HepG2 (cell line): ENCODE data around the gene EEIG1. TPM values are rescaled to one million over a fixed set of nuclear protein-coding genes. Genes with fewer than 3 reads are reported as not detected.

Experiments
- GRHL1 ChIP-seq: sonication (generic); formaldehyde crosslinking; conservative IDR thresholded peaks from 2 replicates; pipeline ENCODE4 v1.8.0; 2022; ENCODE audit warnings: missing genetic modification reagents
- MED1 ChIP-seq: sonication (generic); formaldehyde crosslinking; IDR thresholded peaks from 2 replicates; pipeline ENCODE4 v1.4.0; 2020; ENCODE audit warnings: missing genetic modification reagents
- PPARG ChIP-seq: conservative IDR thresholded peaks from 2 replicates; pipeline ENCODE4 v1.6.1; 2016; ENCODE audit warnings: missing biosample characterization, missing genetic modification reagents
- ZBTB49 ChIP-seq: sonication (generic); formaldehyde crosslinking; IDR thresholded peaks from 2 replicates; pipeline ENCODE4 v1.4.0; 2020; ENCODE audit warnings: missing genetic modification reagents, borderline replicate concordance
- ZNF207 ChIP-seq: fragments of 450-650 bp; IDR thresholded peaks from 2 replicates; pipeline ENCODE4 v1.6.1; 2016; ENCODE audit warnings: antibody characterized with exemption, borderline replicate concordance
- ZNF354B ChIP-seq: sonication (generic); formaldehyde crosslinking; IDR thresholded peaks from 2 replicates; pipeline ENCODE4 v1.8.0; 2022; ENCODE audit warnings: mild to moderate bottlenecking, missing genetic modification reagents
- polyA plus RNA-seq, 8 experiments: library from polyadenylated mRNA; depleted of rRNA in 3 of 8; stranded (reverse) in 7 of 8; unstranded in 1 of 8; fragments of >200 nt; fragmentation: Illumina TruSeq in 4 of 8; extraction: Trizol in 4 of 8; gene quantifications; 2 replicates each; pipeline versions ENCODE4 v1.2.1 to v1.2.3, GENCODE V29; 2011 to 2016; ENCODE audit warnings: low read depth in 4 of 8, missing spikeins in 1 of 8, mixed read lengths in 1 of 8; ENCODE audit not compliant: insufficient read depth in 1 of 8
- total RNA-seq, 5 experiments: library from RNA; depleted of rRNA; stranded (reverse); fragments of >200 nt; fragmentation: Illumina TruSeq; extraction: Trizol; gene quantifications; 2 replicates each; pipeline ENCODE4 v1.2.3, GENCODE V29; 2016; ENCODE audit warnings: low read depth in 1 of 5
- TF ChIP-seq, protein P1 (sequence below): sonication (generic); formaldehyde crosslinking; IDR thresholded peaks from 2 replicates; pipeline ENCODE4 v1.4.0; 2020; ENCODE audit warnings: mild to moderate bottlenecking, low read depth, missing genetic modification reagents

The EEIG1 gene
- total and polyA plus RNA-seq, 2 of the 13 experiments (the other 11 are each of a cell fraction or from before 2014, with no cell fraction given), result 16.6 to 25.2 TPM

DNA sequence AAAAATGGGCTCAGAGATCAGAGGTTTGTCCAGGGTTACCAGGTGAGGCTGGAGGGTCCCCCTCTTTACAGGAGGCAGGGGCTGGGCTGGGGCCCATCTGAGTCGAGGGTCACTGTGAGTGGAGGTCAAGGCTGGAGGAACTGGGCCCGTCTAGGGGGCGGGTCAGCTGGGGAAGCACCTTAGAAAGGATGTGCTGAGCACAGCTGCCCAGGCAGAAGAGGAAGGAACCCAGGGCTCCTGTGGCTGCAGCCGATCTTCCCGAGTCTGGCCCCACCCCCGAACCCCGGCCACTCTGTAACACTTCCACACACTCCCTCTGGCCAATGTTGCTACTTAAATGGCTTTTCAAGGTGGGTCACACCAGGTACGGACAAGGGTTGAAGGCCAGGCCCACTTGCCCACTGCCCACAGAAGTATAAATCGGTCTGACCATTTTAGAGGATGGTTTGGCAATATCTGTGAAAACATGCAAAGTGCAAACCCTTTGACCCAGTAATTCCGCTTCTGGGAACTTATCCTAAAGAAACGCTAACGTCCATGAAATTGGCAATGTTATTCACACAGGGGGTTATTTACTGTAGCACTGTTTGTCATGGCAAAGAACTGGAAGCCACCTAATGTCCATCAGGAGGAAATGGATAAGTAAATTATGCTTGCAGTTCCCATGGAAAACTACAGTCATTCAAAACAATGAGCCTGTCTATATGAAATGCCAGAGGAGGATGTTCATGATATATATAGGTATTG lies 30.5 kb upstream of the EEIG1 start (continued):
- TF ChIP-seq ZNF207 (no peak), GRHL1 (CRISPR knock-in tag) (no peak), ZNF354B (CRISPR knock-in tag) (no peak), ZBTB49 (CRISPR knock-in tag) (no peak), MED1 (CRISPR knock-in tag) (no peak), PPARG (CRISPR knock-in tag) (peak; percentile 32; the same call in 1 of the 2 replicates)
- TF ChIP-seq, protein P1, sequence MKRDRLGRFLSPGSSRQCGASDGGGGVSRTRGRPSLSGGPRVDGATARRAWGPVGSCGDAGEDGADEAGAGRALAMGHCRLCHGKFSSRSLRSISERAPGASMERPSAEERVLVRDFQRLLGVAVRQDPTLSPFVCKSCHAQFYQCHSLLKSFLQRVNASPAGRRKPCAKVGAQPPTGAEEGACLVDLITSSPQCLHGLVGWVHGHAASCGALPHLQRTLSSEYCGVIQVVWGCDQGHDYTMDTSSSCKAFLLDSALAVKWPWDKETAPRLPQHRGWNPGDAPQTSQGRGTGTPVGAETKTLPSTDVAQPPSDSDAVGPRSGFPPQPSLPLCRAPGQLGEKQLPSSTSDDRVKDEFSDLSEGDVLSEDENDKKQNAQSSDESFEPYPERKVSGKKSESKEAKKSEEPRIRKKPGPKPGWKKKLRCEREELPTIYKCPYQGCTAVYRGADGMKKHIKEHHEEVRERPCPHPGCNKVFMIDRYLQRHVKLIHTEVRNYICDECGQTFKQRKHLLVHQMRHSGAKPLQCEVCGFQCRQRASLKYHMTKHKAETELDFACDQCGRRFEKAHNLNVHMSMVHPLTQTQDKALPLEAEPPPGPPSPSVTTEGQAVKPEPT (CRISPR knock-in tag), result no peak
